Measurements from ENCODE around the gene STX17. TPM values are rescaled to one million over a fixed set of nuclear protein-coding genes. Genes with fewer than 3 reads are reported as not detected.

The STX17 gene
- total RNA-seq, 4 donors from 2014 or later, result 18.1 to 51.1 (median 20.5) TPM

DNA sequence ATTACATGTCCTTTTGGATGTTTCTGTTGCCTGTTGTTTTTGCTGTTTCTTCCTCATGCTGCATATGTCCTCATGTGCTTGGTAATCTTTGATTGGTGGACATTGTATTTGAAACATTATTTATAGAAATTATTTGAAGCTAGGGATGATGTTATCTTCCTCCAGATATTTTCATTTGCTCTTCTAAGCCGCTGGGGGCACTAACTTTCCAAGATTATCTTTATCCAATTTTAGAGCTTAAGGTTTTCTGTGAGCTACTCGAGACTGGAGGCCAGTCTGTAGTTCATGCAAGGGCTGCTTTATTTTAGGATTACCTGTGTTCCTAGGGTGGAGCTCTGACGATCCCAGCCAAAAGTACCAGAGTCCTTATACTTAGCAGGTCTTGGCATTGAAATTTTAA is 40.9 kb downstream of the STX17 start:
- TF ChIP-seq, protein P1, sequence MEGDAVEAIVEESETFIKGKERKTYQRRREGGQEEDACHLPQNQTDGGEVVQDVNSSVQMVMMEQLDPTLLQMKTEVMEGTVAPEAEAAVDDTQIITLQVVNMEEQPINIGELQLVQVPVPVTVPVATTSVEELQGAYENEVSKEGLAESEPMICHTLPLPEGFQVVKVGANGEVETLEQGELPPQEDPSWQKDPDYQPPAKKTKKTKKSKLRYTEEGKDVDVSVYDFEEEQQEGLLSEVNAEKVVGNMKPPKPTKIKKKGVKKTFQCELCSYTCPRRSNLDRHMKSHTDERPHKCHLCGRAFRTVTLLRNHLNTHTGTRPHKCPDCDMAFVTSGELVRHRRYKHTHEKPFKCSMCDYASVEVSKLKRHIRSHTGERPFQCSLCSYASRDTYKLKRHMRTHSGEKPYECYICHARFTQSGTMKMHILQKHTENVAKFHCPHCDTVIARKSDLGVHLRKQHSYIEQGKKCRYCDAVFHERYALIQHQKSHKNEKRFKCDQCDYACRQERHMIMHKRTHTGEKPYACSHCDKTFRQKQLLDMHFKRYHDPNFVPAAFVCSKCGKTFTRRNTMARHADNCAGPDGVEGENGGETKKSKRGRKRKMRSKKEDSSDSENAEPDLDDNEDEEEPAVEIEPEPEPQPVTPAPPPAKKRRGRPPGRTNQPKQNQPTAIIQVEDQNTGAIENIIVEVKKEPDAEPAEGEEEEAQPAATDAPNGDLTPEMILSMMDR (IDR thresholded peaks at IDR 0.05), result no peak
- ATAC-seq (ENCODE audit: low FRiP score) (no peak), DNase-seq (ENCODE audit: low spot score) (no peak)

DNA sequence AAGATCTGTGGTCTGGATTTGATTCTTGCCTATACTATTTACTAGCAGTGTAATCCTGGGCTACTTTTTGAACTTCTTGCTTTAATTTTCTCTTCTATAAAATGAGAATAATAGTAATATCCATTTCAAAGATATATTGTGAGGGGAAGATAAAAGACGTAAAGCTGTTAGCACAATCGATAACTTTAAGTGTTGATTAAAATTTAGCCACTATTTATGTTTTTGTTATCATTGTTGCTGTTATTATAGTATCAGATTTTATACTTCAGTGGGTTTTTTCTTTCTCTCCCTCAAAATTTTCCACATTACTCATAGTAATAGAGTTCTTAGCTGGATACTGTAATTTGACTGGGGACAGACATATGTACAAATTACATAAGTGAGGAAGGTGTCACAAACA is 42.0 kb downstream of the STX17 start:
- DNase-seq (ENCODE audit: low spot score) (no peak), ATAC-seq (ENCODE audit: low FRiP score) (no peak)
- TF ChIP-seq, protein P1 (IDR thresholded peaks at IDR 0.05), result no peak

DNA sequence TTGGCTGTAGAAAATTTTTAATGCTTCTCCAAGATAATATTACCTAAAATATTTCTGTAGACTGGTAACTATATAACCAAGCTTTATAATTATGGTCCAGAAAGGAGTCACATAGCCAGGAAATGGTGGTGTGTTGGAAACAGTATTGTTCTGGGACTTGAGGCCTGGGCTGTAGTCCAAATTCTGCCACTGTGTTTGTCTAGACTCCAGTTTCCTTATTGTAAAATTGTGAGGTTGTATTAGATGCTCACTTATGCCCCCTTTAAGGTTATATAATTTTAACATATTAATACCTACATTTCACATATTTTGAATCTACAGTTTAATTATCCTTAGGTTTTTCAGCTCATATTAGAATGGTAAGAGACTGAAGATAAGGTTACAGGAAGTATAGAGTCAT is 42.4 kb downstream of the STX17 start:
- TF ChIP-seq, protein P1 (IDR thresholded peaks at IDR 0.05), result no peak
- DNase-seq (ENCODE audit: low spot score), result no peak
- ATAC-seq (ENCODE audit: low FRiP score), result no peak

DNA sequence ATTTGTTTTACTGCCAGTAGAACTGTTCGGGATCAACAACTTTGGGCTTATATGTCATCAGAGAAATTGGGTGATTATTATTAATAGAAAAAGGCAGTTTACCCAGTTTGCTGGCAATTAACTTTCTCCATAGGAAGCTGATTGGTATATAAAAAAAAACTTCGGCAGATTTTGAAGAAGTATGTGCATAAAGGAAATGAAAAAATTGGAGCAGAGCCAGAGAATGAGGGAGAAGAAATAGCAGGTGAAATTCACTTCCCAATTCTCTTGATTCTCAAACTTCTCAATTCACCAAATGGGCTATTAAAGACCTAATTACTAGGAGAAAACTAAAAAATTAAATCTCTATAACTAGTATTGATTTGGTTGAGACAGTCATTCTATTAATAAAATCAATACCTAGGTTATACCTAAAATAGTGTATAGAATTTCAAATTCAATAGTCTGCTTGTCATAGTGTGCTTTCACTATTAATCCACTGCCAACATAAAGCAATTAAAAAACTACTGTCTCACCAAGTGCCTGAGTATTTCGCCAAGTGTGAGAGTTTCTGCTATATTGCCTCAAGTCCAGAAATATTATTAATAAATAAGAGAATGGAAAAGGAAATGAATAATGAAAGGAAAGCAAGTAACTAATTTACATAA is 47.5 kb downstream of the STX17 start:
- no peak for ATAC-seq (ENCODE audit: low FRiP score)
- TF ChIP-seq, protein P1 (IDR thresholded peaks at IDR 0.05), result no peak
- no peak for DNase-seq (ENCODE audit: low spot score)

DNA sequence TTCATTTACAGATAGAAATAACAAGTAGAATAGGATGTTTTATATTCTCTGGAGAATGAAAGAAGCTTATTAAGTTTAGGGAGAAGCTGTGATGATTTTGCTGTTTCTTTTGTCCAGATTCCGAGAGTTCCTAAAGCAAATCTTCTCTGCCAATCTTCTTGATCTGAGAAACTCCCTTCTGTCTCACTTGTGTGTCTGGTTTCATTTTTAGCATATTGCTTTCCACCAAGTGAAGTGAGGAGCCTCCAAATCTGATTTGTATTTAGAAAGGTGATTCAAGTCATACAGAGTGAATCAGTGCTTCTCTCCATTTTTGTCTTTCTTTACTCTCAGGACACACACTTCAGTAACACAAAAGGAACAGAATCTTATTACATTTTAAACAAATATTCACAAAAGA is 48.4 kb downstream of the STX17 start:
- TF ChIP-seq, protein P1 (IDR thresholded peaks at IDR 0.05), result no peak
- no peak for DNase-seq (ENCODE audit: low spot score)
- no peak for ATAC-seq (ENCODE audit: low FRiP score)

DNA sequence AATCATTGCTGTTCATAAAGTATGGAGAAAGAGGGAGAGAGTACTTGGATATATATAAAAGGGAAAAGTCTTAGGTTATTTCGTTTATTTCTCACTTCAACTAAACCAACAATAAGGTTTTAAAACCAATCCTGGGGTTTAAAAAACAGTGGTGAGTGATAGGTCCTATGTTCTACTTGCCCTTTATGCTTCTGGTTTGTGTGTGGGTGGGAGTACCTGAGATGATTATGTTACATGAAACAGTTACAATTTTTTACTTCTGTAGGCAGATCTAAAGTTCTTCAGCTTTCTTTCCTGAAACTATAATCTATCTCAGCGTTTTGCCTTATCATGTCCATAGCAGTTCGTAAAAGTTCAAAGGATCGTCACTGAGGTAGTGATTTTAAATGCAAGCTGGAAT is 49.2 kb downstream of the STX17 start:
- DNase-seq (ENCODE audit: low spot score) (no peak), ATAC-seq (ENCODE audit: low FRiP score) (no peak)
- TF ChIP-seq, protein P1 (IDR thresholded peaks at IDR 0.05), result no peak

DNA sequence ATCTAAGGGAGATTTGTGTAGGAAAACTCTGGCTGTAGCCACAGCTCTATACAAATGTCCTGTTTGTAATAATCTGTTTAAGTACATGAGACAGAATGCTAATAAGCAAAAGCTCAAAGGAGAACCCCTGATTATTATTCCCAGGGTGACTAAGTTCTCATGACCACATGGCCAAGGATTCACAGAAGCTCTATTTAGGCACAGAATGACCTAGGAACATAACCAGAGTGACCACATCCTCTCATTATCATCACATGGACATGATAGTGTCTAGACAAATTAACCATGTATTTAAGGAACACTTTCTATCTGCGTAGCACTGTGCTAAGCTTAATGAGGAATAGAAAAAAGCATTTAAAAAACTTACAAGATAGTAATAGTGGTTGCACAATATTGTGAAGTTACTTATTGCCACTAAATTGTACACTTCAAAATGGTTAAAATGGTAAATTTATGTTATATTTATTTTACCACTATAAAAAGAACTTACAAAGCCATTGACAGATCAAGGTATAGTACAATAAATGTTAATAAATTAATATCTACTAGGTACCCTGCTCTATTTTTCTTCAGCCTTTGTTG is 56.3 kb downstream of the STX17 start:
- TF ChIP-seq, protein P1 (IDR thresholded peaks at IDR 0.05), result no peak
- no peak for ATAC-seq (ENCODE audit: low FRiP score)
- no peak for DNase-seq (ENCODE audit: low spot score)
